Coronary artery (tissue), 2 donors: ENCODE measurements around the gene UBR4.

Experiments
- DNase-seq: peaks from one replicate; pipeline ENCODE4 v3.0.0-alpha.2; 2017; ENCODE audit warnings: low spot score
- H3K27ac ChIP-seq, 2 donors: fragments of 200-600 bp; sonication (generic); one replicate each; pipeline ENCODE4 v1.5.1; 2016 to 2019
- H3K4me3 ChIP-seq: fragments of 200-600 bp; sonication (generic); 2 replicates; pipeline ENCODE4 v1.5.1; 2016; ENCODE audit warnings: mild to moderate bottlenecking, moderate library complexity
- TF ChIP-seq, protein P1 (sequence below): fragments of 200-600 bp; sonication (generic); IDR thresholded peaks from one replicate; pipeline ENCODE4 v1.5.1; 2019; ENCODE audit warnings: antibody characterized with exemption

Gene UBR4

DNA sequence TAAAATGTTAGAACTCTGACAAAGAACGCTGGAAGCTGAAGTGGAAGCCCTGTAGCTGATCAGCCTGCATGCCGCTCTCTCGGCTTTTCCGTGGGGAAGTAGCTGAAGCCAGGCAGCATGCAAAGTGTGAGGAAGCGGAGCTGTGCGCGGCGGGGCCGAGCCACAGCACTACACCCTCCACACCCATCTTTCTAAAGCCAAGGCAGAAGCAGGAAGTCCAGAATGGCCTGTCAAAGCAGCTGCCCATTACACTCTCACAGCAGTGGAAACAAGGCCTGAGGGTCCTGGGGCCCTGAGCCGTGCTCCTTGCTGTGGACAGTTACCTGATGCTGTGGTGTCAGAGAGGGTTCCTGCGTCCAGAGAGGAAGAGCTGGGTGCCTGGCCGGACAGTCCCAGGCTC lies 69.6 kb downstream of the UBR4 start:
- TF ChIP-seq, protein P1, sequence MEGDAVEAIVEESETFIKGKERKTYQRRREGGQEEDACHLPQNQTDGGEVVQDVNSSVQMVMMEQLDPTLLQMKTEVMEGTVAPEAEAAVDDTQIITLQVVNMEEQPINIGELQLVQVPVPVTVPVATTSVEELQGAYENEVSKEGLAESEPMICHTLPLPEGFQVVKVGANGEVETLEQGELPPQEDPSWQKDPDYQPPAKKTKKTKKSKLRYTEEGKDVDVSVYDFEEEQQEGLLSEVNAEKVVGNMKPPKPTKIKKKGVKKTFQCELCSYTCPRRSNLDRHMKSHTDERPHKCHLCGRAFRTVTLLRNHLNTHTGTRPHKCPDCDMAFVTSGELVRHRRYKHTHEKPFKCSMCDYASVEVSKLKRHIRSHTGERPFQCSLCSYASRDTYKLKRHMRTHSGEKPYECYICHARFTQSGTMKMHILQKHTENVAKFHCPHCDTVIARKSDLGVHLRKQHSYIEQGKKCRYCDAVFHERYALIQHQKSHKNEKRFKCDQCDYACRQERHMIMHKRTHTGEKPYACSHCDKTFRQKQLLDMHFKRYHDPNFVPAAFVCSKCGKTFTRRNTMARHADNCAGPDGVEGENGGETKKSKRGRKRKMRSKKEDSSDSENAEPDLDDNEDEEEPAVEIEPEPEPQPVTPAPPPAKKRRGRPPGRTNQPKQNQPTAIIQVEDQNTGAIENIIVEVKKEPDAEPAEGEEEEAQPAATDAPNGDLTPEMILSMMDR, result no peak
- no peak for DNase-seq
- Histone ChIP-seq H3K4me3 (no peak overlapping the region), H3K27ac (peak overlapping the region in 1 of 2 donors; percentile 42)

DNA sequence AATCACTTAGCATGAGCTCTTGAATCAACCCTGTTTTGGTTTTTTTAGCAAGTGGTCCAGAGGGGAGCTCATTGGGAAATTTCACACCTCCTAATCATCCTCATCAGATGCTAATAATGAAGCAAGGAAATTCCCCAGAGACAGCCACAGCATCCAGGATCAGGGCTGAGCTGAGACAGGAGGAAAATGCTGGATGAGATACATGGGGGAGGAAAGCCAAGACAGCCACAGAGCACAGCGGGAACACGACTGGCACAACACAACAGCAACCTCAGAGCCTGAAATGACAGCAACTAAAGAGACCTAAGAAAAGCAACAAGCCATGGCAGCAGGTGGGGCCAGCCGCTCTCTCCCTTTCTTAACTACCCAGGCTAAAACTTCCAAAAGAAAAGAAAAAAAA lies 70.4 kb downstream of the UBR4 start:
- TF ChIP-seq, protein P1, result no peak
- DNase-seq, result no peak
- H3K27ac ChIP-seq, result no peak overlapping the region
- no peak overlapping the region for H3K4me3 ChIP-seq

DNA sequence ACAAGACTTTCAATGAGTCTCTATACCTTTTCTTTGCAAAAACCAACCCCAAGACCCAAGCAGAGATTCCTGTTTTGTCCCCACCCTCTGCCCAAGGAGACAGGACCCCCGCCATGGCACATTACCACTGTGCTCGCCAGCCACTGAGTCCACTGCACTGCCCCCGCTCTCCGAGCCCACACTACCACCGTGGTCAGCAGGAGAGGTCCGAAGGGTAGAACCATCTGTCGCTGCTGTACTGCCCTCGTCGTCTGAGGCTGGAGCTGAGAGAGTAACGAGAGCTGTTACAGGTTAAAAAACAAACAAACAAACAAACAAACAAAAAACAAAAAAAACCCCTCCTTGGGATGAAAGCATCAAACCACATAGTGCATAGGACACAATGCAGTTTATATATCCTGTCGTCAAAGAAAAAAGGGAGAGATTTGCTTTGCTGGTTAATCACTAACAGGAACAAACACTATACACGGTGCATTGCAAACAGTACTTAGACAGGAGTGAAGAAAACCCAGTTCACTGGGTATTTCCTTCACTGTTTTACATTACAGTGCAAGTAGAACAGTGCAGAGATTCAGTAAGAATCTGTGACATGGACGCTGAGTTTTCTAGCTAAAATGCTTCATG lies 71.0 kb downstream of the UBR4 start:
- H3K27ac ChIP-seq, result no peak overlapping the region
- TF ChIP-seq, protein P1, result no peak
- no peak overlapping the region for H3K4me3 ChIP-seq
- no peak for DNase-seq

DNA sequence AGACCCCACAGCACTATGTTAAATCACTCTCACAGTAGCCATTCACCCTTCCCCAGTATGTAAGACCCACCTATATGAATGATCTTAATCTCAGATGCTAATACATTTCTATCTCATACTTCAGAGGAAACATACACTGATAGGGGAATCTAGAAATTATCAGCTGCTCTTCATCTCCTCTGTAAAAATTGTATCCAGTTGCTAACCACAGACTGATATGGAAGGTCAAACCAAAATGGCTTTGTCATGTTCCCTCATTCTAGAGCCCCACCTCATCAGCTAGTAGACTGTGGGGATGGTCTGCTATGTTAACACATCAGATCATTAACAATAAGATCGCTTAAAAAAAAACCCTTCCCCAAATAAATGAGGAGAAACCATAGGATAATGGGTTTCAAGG lies 71.7 kb downstream of the UBR4 start:
- Histone ChIP-seq H3K27ac (no peak overlapping the region), H3K4me3 (no peak overlapping the region)
- TF ChIP-seq, protein P1, result no peak
- DNase-seq, result no peak

DNA sequence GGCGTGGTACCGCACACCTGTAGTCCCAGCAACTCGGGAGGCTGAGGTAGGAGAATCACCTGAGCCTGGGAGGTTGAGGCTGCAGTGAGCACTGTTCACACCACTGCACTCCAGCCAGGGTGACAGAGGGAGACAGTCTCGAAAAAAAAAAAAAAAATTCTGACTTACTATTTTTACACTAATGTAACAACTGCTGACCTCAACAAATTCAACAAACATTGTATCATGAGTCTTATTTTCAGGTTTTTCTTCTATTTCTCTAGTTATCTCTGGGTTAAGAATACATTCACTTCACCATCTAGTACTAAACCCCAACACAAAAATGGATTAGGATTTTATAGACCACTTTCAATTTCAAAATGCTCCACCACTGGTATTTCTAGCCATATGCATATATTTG lies 72.9 kb downstream of the UBR4 start:
- H3K4me3 ChIP-seq, result no peak overlapping the region
- TF ChIP-seq, protein P1, result no peak
- DNase-seq, result no peak
- H3K27ac ChIP-seq, result no peak overlapping the region

DNA sequence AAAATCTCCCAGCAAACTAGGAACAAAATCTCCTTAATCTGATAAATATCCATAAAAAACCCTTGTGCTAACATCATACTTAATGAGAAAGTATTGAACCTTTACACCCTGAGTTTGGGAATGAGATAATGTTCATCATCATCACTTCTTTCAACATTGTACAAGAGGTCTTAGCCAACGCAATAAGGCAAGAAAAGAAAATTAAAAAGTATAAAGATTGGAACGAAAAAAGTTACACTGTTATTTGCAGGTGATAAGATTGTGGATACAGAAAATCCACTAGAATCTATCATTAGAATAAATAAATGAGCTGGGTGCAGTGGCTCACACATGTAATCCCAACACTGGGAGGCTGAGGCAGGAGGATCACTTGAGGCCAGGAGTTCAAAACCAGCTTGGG lies 76.7 kb downstream of the UBR4 start:
- no peak for DNase-seq
- Histone ChIP-seq H3K27ac (no peak overlapping the region), H3K4me3 (no peak overlapping the region)
- TF ChIP-seq, protein P1, result no peak

DNA sequence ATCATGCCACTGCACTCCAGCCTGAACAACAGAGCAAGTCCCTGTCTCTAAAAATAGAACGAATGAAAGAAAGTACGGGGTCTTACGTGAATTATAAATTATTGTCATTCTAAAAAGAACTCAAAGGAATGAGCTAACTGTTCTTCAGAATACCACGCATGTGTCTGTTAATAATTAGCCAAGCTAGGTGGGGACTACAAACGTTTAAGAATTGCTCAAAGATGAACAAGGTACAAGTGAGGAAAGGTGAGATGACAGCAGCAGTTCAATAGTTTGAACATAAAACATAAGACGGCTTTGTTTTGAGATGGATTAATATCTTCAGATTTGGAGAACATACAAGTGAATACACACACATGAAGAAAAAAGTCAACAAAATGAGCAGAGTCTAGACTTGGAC lies 79.6 kb downstream of the UBR4 start:
- no peak overlapping the region for H3K27ac ChIP-seq
- TF ChIP-seq, protein P1, result no peak

More for the DNA sequence above, 79.6 kb downstream of the UBR4 start:
- no peak for DNase-seq
- H3K4me3 ChIP-seq, result no peak overlapping the region
